Tibial artery (tissue), 4 donors: Measurements from ENCODE around the gene SLCO3A1.
"Not testable (repeated sequence)": the region's sequence is repeated elsewhere in the genome, so short reads cannot be mapped to it uniquely, and the experiment has no call there.

Source experiments
- DNase-seq, 2 donors: peaks; one replicate each; pipeline ENCODE4 v3.0.0-alpha.2; 2019
- H3K27ac ChIP-seq, 2 donors: fragments of 200-600 bp; sonication (generic) in 1 of 2; 1 replicate in 1 of 2; 2 replicates in 1 of 2; pipeline ENCODE4 v1.5.1; 2018 to 2019; ENCODE audit warnings: mild to moderate bottlenecking in 1 of 2
- H3K27me3 ChIP-seq, 2 donors: fragments of 200-600 bp; sonication (generic) in 1 of 2; one replicate each; pipeline versions ENCODE4 v1.5.1 to v1.6.0; 2016 to 2019
- H3K36me3 ChIP-seq, 3 donors: fragments of 200-600 bp; sonication (generic) in 2 of 3; one replicate each; pipeline ENCODE4 v1.5.1; 2016 to 2019; ENCODE audit warnings: mild to moderate bottlenecking in 2 of 3
- H3K4me1 ChIP-seq, 4 donors: fragments of 200-600 bp; sonication (generic) in 2 of 4; 1 replicate in 3 of 4; 2 replicates in 1 of 4; pipeline ENCODE4 v1.5.1; 2016 to 2019
- H3K4me3 ChIP-seq, 2 donors: fragments of 200-600 bp; sonication (generic) in 1 of 2; 1 replicate in 1 of 2; 2 replicates in 1 of 2; pipeline ENCODE4 v1.5.1; 2018 to 2019; ENCODE audit warnings: mild to moderate bottlenecking in 2 of 2
- H3K9me3 ChIP-seq, 3 donors: fragments of 200-600 bp; sonication (generic) in 1 of 3; one replicate each; pipeline ENCODE4 v1.5.1; 2016 to 2019
- intact Hi-C: fragments of 100-400 bp; cut with DNase I; formaldehyde crosslinking; loops from one replicate; pipeline ENCODE4 v1.15.0; 2023; ENCODE audit warnings: low total_unique reads
- TF ChIP-seq, protein P1 (sequence below), 2 experiments: fragments of 200-600 bp in 1 of 2; fragments of 450-650 bp in 1 of 2; IDR thresholded peaks; one replicate each; pipeline ENCODE4 v1.5.1; 2017 to 2019; ENCODE audit warnings: antibody characterized with exemption in 2 of 2, mild to moderate bottlenecking in 1 of 2, moderate library complexity in 1 of 2

The SLCO3A1 gene

GRCh38 chr15:92053753-92054316 is 200.3 kb downstream of the SLCO3A1 start:
- Histone ChIP-seq H3K4me3 (no peak overlapping the region), H3K27me3 (no peaks in the 10 kb centered on the region), H3K4me1 (peaks cover 0 to 6% (median 5%) of the 10 kb centered on the region in 4 donors), H3K36me3 (no peaks in the 10 kb centered on the region), H3K9me3 (no peaks in the 10 kb centered on the region), H3K27ac (no peak overlapping the region)
- TF ChIP-seq, protein P1, sequence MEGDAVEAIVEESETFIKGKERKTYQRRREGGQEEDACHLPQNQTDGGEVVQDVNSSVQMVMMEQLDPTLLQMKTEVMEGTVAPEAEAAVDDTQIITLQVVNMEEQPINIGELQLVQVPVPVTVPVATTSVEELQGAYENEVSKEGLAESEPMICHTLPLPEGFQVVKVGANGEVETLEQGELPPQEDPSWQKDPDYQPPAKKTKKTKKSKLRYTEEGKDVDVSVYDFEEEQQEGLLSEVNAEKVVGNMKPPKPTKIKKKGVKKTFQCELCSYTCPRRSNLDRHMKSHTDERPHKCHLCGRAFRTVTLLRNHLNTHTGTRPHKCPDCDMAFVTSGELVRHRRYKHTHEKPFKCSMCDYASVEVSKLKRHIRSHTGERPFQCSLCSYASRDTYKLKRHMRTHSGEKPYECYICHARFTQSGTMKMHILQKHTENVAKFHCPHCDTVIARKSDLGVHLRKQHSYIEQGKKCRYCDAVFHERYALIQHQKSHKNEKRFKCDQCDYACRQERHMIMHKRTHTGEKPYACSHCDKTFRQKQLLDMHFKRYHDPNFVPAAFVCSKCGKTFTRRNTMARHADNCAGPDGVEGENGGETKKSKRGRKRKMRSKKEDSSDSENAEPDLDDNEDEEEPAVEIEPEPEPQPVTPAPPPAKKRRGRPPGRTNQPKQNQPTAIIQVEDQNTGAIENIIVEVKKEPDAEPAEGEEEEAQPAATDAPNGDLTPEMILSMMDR (IDR thresholded peaks at IDR 0.05) = no peak
- intact Hi-C loops = no loop called here
- DNase-seq = no peak

DNA sequence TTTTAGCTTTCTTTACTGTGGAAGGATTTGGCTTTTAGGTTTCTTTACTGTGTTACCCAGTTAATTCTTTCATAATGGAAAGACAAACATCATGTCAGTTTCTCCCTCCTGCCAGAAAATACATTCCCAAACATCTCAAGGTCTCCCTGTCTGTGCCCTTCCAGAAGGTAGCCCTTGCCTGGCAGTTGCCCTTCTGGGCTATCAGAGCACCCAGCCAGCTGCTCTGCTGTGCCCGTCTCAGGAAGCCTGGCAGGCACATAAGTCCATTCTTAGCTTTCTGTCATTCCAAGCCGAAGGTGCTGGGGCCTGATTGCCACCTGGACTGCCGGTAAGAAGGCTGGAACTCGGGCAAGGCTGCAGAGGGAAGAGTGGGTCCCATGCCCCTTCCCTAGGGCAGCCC is 203.4 kb downstream of the SLCO3A1 start:
- no peak for DNase-seq
- H3K27ac ChIP-seq = no peak overlapping the region
- H3K36me3 ChIP-seq = no peaks in the 10 kb centered on the region
- intact Hi-C loops = no loop called here
- TF ChIP-seq, protein P1 (IDR thresholded peaks at IDR 0.05) = no peak
- H3K4me1 ChIP-seq = peaks cover 0 to 11% (median 7%) of the 10 kb centered on the region in 4 donors
- H3K4me3 ChIP-seq = no peak overlapping the region
- no peaks in the 10 kb centered on the region for H3K27me3 ChIP-seq
- no peaks in the 10 kb centered on the region for H3K9me3 ChIP-seq

- TF ChIP-seq, protein P1 (IDR thresholded peaks at IDR 0.05) = no peak
- H3K27ac ChIP-seq = no peak overlapping the region
- no peaks in the 10 kb centered on the region for H3K9me3 ChIP-seq
- DNase-seq = no peak
- no peaks in the 10 kb centered on the region for H3K36me3 ChIP-seq
- no peaks in the 10 kb centered on the region for H3K27me3 ChIP-seq
- peaks cover 0 to 28% (median 21%) of the 10 kb centered on the region in 4 donors for H3K4me1 ChIP-seq
- intact Hi-C loops = no loop called here
- H3K4me3 ChIP-seq = no peak overlapping the region
Measured at GRCh38 chr15:92059036-92059970, 205.8 kb downstream of the SLCO3A1 start.

DNA sequence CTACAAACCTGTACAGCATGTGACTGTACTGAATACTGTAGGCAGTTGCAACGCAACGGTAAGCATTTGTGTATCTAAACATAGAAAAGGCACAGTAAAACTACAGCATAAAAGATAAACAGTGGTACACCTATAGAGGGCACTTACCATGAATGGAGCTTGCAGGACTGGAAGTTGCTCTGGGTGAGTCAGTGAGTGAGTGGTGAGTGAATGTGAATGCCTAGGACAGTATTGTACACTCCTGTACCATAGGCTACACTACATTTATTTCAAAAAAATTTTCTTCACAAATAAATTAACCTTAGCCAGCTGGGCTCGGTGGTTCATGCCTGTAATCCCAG is 206.4 kb downstream of the SLCO3A1 start:
- DNase-seq, H3K9me3 ChIP-seq, intact Hi-C loops, H3K27me3 ChIP-seq, H3K27ac ChIP-seq, H3K36me3 ChIP-seq, H3K4me3 ChIP-seq: not testable (repeated sequence)
- peaks cover 0 to 28% (median 21%) of the 10 kb centered on the region in 4 donors for H3K4me1 ChIP-seq

DNA sequence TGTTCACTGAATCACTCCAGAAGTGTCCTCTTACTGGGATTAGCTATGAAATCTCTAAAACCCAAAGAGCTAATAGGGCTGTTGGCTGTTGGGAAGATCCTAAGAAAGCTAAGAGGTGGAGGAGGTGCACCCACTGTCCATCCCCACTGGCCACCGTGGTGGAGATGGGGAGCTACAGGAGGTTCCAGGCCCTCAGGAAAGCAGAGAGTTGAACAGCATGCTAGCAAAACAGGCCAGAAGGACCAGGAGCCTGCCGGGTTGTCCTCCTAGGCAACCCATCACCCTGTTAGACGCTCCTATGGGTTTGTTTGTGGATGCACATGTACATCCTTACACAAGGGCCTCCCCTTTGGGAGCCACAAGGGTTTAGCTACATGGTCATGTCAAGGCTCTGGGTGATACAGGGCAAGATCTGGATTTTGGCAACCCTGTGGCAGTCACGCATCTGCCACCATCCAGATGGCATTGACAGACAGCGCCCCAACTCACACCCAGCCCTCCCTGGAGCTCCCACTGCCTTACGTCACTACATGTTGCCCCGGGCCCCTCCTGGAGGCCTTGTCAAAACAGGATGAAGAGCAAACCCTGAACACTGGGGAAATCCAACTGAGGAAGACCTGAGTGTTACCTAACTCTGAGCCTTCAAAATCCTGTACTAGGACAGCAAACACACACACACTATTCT is 208.1 kb downstream of the SLCO3A1 start:
- intact Hi-C loops = no loop called here
- TF ChIP-seq, protein P1 (IDR thresholded peaks at IDR 0.05) = no peak

GRCh38 chr15:92062505-92062904 is 209.0 kb downstream of the SLCO3A1 start:
- intact Hi-C loops = no loop called here
- no peaks in the 10 kb centered on the region for H3K27me3 ChIP-seq
- H3K9me3 ChIP-seq = no peaks in the 10 kb centered on the region
- no peak overlapping the region for H3K4me3 ChIP-seq
- H3K36me3 ChIP-seq = no peaks in the 10 kb centered on the region
- peak overlapping the region; percentile 51 to 67 for H3K27ac ChIP-seq
- TF ChIP-seq, protein P1 (IDR thresholded peaks at IDR 0.05) = peak in 1 of 2 experiments; percentile 9
- H3K4me1 ChIP-seq = peaks cover 0 to 24% (median 20%) of the 10 kb centered on the region in 4 donors
- no peak for DNase-seq

More for the DNA sequence above, 208.1 kb downstream of the SLCO3A1 start:
- H3K36me3 ChIP-seq = no peaks in the 10 kb centered on the region
- no peaks in the 10 kb centered on the region for H3K27me3 ChIP-seq
- peaks cover 0 to 27% (median 21%) of the 10 kb centered on the region in 4 donors for H3K4me1 ChIP-seq
- DNase-seq = no peak
- H3K4me3 ChIP-seq = no peak overlapping the region
- no peaks in the 10 kb centered on the region for H3K9me3 ChIP-seq
- peak overlapping the region in 1 of 2 donors; percentile 67 for H3K27ac ChIP-seq
